Endothelial cell of umbilical vein (primary cell): ENCODE results near the gene CAPN2. TPM values are rescaled to one million over a fixed set of nuclear protein-coding genes. Genes with fewer than 3 reads are reported as not detected.

Experiments
- BruUV-seq: library from RNA; stranded (reverse); fragments of 400-500 nt; replicated peaks from 2 replicates; lab custom pipeline; 2021; lab: Mats Ljungman, UMichigan
- CTCF ChIA-PET: fragments of 300-600, 350-600 bp; sonication (Branson Sonifier 250); formaldehyde crosslinking; loops from one replicate; lab custom pipeline; 2021; ENCODE audit warnings: antibody characterized with exemption, inconsistent platforms; lab: Charles Lee
- POLR2A ChIA-PET: fragments of 300-600, 350-600 bp; sonication (Branson Sonifier 250); formaldehyde crosslinking; loops from one replicate; lab custom pipeline; 2021; ENCODE audit warnings: antibody characterized with exemption, inconsistent platforms; lab: Charles Lee
- DNase-seq: peaks from one replicate; pipeline ENCODE4 v3.0.0-alpha.2; 2011; ENCODE audit warnings: low read depth, low spot score
- FAIRE-seq: peaks from 2 replicates; lab custom pipeline; 2011; peaks lifted over from hg19 to GRCh38; lab: Jason Lieb, UNC
- H2AFZ ChIP-seq: 2 replicates; pipeline ENCODE4 v1.6.0; 2012; ENCODE audit warnings: low read depth, low read length, control low read depth, inconsistent platforms
- H3K27ac ChIP-seq: 2 replicates; pipeline ENCODE4 v1.5.1; 2011; ENCODE audit warnings: low read depth, mild to moderate bottlenecking, control low read depth, low read length, moderate library complexity; ENCODE audit not compliant: insufficient read depth
- H3K27me3 ChIP-seq, 2 experiments: 2 replicates each; pipeline versions ENCODE4 v1.6.0 to v1.6.1; 2011; ENCODE audit warnings: low read length in 2 of 2, mixed read lengths in 1 of 2; ENCODE audit not compliant: control insufficient read depth in 2 of 2, insufficient read depth in 2 of 2
- H3K36me3 ChIP-seq, 2 experiments: 2 replicates in 1 of 2; 3 replicates in 1 of 2; pipeline ENCODE4 v1.5.1; 2011; ENCODE audit warnings: low read length in 2 of 2, mild to moderate bottlenecking in 1 of 2, moderate library complexity in 1 of 2; ENCODE audit not compliant: control insufficient read depth in 2 of 2, insufficient read depth in 2 of 2; ENCODE audit errors: extremely low read depth in 1 of 2
- H3K4me1 ChIP-seq: 3 replicates; pipeline ENCODE4 v1.5.1; 2011; ENCODE audit warnings: mild to moderate bottlenecking, low read length; ENCODE audit not compliant: control insufficient read depth, insufficient read depth; ENCODE audit errors: extremely low read depth
- H3K4me2 ChIP-seq: 2 replicates; pipeline ENCODE4 v1.6.1; 2011; ENCODE audit warnings: low read length, control low read depth, mixed read lengths; ENCODE audit not compliant: insufficient read depth
- H3K4me3 ChIP-seq, 3 experiments: fragments of 200-600 bp in 1 of 3; sonication (generic), shearing (Covaris generic) in 1 of 3; replicated peaks in 1 of 3; 2 replicates each; pipeline ENCODE4 v1.5.1; 2011 to 2016; ENCODE audit warnings: control low read depth in 3 of 3, low read length in 3 of 3, mild to moderate bottlenecking in 2 of 3, inconsistent platforms in 1 of 3, low read depth in 1 of 3, moderate library complexity in 1 of 3; ENCODE audit not compliant: insufficient read depth in 1 of 3
- H3K79me2 ChIP-seq: 2 replicates; pipeline ENCODE4 v1.6.0; 2012; ENCODE audit warnings: low read length, inconsistent platforms; ENCODE audit not compliant: control insufficient read depth, insufficient read depth
- H3K9ac ChIP-seq: replicated peaks from 2 replicates; pipeline ENCODE3; 2011; ENCODE audit warnings: low read length, control low read depth; ENCODE audit not compliant: insufficient read depth; ENCODE audit errors: extremely low read depth
- H3K9me1 ChIP-seq: replicated peaks from 3 replicates; pipeline ENCODE4 v1.6.0; 2011; ENCODE audit warnings: mild to moderate bottlenecking, low read length; ENCODE audit not compliant: control insufficient read depth, insufficient read depth; ENCODE audit errors: extremely low read depth
- H3K9me3 ChIP-seq: replicated peaks from 2 replicates; pipeline ENCODE4 v1.5.1; 2012; ENCODE audit warnings: low read length, inconsistent platforms; ENCODE audit not compliant: control insufficient read depth, insufficient read depth
- H4K20me1 ChIP-seq: replicated peaks from 2 replicates; pipeline ENCODE3; 2011; ENCODE audit warnings: mild to moderate bottlenecking, low read length; ENCODE audit not compliant: control insufficient read depth, insufficient read depth; ENCODE audit errors: extremely low read depth
- EZH2 ChIP-seq: IDR thresholded peaks from 2 replicates; pipeline ENCODE4 v1.6.1; 2012; ENCODE audit warnings: borderline replicate concordance, low read depth, mild to moderate bottlenecking, moderate library complexity, low read length, inconsistent platforms; ENCODE audit not compliant: severe bottlenecking
- FOS ChIP-seq: IDR thresholded peaks from 2 replicates; pipeline ENCODE4 v1.6.1; 2011; ENCODE audit warnings: mild to moderate bottlenecking, low read length, moderate library complexity, borderline replicate concordance; ENCODE audit not compliant: insufficient read depth
- MAX ChIP-seq: IDR thresholded peaks from 2 replicates; pipeline ENCODE4 v1.6.1; 2011; ENCODE audit not compliant: insufficient read depth, insufficient read length
- POLR2AphosphoS5 ChIP-seq: IDR thresholded peaks from 2 replicates; pipeline ENCODE4 v1.6.1; 2012; ENCODE audit warnings: low read depth, mild to moderate bottlenecking, control low read depth, low read length, moderate library complexity; ENCODE audit not compliant: insufficient read depth
- dilution Hi-C: fragments of 300-500 bp; cut with MboI; formaldehyde crosslinking; loops from one replicate; pipeline ENCODE4 v1.15.0; 2019; ENCODE audit warnings: low sequenced_read_pairs; ENCODE audit not compliant: extremely low pct_ligation_motif_present
- intact Hi-C: fragments of 100-400 bp; cut with micrococcal nuclease; formaldehyde crosslinking; loops from one replicate; pipeline ENCODE4 v1.10.0; 2022
- polyA plus RNA-seq, 4 experiments: library from polyadenylated mRNA; depleted of rRNA in 3 of 4; stranded (reverse) in 3 of 4; unstranded in 1 of 4; fragments of >200 nt; gene quantifications; 2 replicates each; pipeline versions ENCODE4 v1.2.1 to v1.2.3, GENCODE V29; 2011 to 2012; ENCODE audit warnings: missing spikeins in 1 of 4
- total RNA-seq: library from RNA; stranded (reverse); gene quantifications from 2 replicates; pipeline ENCODE4 v1.2.3, GENCODE V29; 2021

The CAPN2 gene
- total and polyA plus RNA-seq, 2 donors (not counting 3 experiments of a cell fraction or from before 2014, with no cell fraction given): 110 to 420 TPM

DNA sequence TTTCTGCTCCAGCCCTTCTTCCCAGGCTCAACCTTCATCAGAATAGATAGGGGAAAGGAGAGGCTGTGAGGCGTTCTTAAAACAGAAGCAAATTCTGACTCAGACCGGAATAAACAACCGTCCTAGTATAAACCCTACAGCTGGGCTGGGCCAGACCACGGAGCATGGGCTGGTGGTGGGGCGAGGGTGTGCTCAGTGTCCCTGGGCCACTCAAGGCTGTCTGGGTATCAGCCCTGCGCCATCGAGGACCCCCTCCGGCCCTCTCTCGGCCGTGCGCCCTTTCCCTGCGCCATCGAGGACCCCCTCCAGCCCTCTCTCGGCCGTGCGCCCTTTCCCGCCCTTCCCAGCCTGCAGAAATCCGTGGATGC, 36.0 kb downstream of the CAPN2 start:
- POLR2A ChIA-PET: no interaction called here
- Histone ChIP-seq H3K9me1 (no peaks in the 10 kb centered on the region), H3K27ac (peak overlapping the region; percentile 25), H3K4me2 (no peak overlapping the region), H3K9me3 (no peaks in the 10 kb centered on the region), H3K27me3 (no peaks in the 10 kb centered on the region), H2AFZ (no peak overlapping the region), H3K36me3 (peaks cover 28 to 44% of the 10 kb centered on the region in 2 experiments), H3K9ac (no peak overlapping the region), H3K79me2 (peaks cover 39% of the 10 kb centered on the region), H4K20me1 (no peaks in the 10 kb centered on the region), H3K4me3 (no peak overlapping the region), H3K4me1 (peaks cover 31% of the 10 kb centered on the region)
- CTCF ChIA-PET: interaction anchor here (1.2 to 8.5 kb wide), 12 partner anchors 9 to 48 kb away, joined by 3 to 148 read pairs (median 14); partner anchors contain the start of gene CAPN2
- dilution Hi-C loops (no loop called here), intact Hi-C loops (loop anchor here (2.0 kb wide), 1 partner anchor 18 kb away; no protein-coding TSS in a partner anchor)
- DNase-seq (peak; percentile 52), FAIRE-seq (no peak)
- TF ChIP-seq FOS: peak; percentile 41
- TF ChIP-seq EZH2: no peak
- TF ChIP-seq MAX: no peak
- peak; percentile 24 for TF ChIP-seq POLR2AphosphoS5
- no TSS peak for BruUV-seq
